ENCODE data around the gene CGB8. TPM values are rescaled to one million over a fixed set of nuclear protein-coding genes. Genes with fewer than 3 reads are reported as not detected.

Gene CGB8
- total and polyA plus RNA-seq, 12 donors, result not detected

DNA sequence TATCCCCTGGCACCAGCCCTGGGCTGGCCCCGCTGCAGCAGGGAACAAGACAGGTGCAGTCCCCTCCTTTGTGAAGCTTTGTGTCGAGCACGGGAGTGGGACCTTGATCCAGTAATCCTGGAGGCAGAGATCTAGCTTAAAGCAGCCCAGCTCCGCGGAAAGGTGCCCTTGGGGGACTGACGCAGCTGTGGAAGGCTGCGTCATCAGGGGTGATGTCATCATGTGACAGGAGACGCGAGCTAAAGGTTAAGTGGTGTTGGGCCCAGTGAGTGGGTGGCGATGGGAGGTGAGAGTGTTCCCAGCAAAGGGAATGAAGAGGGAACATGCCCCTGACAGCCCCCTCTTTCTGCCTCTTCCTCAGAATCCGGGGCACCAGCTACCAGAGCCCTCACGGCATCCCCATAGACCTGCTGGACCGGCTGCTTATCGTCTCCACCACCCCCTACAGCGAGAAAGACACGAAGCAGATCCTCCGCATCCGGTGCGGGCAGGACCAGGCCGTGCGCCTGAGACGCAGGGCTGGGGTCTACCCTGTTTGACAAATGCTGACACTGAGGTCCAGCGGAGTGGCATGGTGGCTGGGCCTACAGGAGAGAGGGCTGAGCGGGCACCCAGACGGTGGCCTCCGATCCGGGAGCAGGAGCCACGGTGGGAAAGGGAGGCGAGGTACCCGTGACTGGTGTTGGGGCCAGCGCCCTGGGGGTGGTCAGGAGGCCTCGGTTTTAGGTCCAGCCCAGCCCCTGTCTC, 34.6 kb downstream of the CGB8 start:
- TF ChIP-seq POLR2A (IDR thresholded peaks at IDR 0.05), result no peak
- TF ChIP-seq, protein P1, sequence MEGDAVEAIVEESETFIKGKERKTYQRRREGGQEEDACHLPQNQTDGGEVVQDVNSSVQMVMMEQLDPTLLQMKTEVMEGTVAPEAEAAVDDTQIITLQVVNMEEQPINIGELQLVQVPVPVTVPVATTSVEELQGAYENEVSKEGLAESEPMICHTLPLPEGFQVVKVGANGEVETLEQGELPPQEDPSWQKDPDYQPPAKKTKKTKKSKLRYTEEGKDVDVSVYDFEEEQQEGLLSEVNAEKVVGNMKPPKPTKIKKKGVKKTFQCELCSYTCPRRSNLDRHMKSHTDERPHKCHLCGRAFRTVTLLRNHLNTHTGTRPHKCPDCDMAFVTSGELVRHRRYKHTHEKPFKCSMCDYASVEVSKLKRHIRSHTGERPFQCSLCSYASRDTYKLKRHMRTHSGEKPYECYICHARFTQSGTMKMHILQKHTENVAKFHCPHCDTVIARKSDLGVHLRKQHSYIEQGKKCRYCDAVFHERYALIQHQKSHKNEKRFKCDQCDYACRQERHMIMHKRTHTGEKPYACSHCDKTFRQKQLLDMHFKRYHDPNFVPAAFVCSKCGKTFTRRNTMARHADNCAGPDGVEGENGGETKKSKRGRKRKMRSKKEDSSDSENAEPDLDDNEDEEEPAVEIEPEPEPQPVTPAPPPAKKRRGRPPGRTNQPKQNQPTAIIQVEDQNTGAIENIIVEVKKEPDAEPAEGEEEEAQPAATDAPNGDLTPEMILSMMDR (IDR thresholded peaks at IDR 0.05), result no peak
- Histone ChIP-seq H3K9me3 (replicated peaks in 1 of 3) (no peaks in the 10 kb centered on the region), H3K36me3 (replicated peaks in 1 of 2) (peaks cover 0 to 27% of the 10 kb centered on the region in 2 donors), H3K27ac (no peak overlapping the region), H3K4me1 (replicated peaks in 1 of 2) (peaks cover 3 to 19% of the 10 kb centered on the region in 2 donors), H3K27me3 (no peaks in the 10 kb centered on the region), H3K4me3 (no peak overlapping the region)
- intact Hi-C loops (cut with DNase I), result no loop called here
- WGBS, 4 donors, result 77 to 82% (median 79%) methylated on average over 21 to 32 of the region's 32 CpGs
- peak; percentile 41 to 68 (median 63) for DNase-seq

DNA sequence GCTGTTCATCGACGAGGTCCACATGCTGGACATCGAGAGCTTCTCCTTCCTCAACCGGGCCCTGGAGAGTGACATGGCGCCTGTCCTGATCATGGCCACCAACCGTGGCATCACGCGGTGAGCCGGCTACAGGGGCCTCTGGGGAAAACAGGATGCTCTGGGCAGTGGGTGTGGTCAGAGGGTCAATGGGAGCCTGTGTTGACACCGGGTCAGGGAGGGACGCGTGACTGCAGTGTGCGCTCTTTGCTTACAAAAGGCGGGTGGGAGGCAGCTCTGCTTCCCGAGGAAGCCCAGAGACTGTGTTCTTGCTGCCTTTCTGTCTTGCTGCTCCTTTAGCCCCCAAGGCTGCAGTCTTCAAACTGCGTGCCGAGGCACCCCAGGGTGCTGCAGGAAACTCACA, 37.7 kb downstream of the CGB8 start:
- H3K27ac ChIP-seq, result no peak overlapping the region
- WGBS, 4 donors, result 84 to 97% (median 88%) methylated on average over 7 to 17 of the region's 17 CpGs
- H3K4me3 ChIP-seq, result no peak overlapping the region
- H3K27me3 ChIP-seq, result no peaks in the 10 kb centered on the region
- DNase-seq, result no peak
- H3K9me3 ChIP-seq (replicated peaks in 1 of 3), result no peaks in the 10 kb centered on the region
- intact Hi-C loops (cut with DNase I), result no loop called here
- TF ChIP-seq POLR2A (IDR thresholded peaks at IDR 0.05), result no peak
- TF ChIP-seq, protein P1 (IDR thresholded peaks at IDR 0.05), result no peak
- no peaks in the 10 kb centered on the region for H3K4me1 ChIP-seq (replicated peaks in 1 of 2)
- peaks cover 0 to 44% of the 10 kb centered on the region in 2 donors for H3K36me3 ChIP-seq (replicated peaks in 1 of 2)

DNA sequence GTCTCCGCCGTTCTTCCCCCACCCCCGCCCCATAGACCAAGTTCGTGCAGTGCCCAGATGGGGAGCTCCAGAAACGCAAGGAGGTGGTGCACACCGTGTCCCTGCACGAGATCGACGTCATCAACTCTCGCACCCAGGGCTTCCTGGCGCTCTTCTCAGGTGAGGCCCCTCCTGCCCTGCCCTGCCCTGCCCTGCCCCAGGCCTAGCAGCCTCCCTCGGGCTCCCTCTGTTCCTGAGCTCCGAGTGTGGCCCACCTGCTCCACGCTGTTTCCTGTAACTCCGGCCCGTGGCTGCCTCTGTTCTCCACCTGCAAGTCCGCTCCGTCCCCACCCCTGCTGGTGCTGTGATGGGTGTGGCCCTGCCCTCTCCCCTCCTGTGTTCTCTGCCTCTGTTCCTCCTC, 38.5 kb downstream of the CGB8 start:
- intact Hi-C loops (cut with DNase I), result no loop called here
- no peak overlapping the region for H3K4me3 ChIP-seq
- H3K27me3 ChIP-seq, result no peaks in the 10 kb centered on the region
- TF ChIP-seq, protein P1 (IDR thresholded peaks at IDR 0.05), result no peak
- TF ChIP-seq POLR2A (IDR thresholded peaks at IDR 0.05), result no peak
- no peaks in the 10 kb centered on the region for H3K4me1 ChIP-seq (replicated peaks in 1 of 2)
- H3K27ac ChIP-seq, result no peak overlapping the region
- 84 to 91% (median 90%) methylated on average over 12 to 18 of the region's 18 CpGs for WGBS, 4 donors
- peaks cover 0 to 52% of the 10 kb centered on the region in 2 donors for H3K36me3 ChIP-seq (replicated peaks in 1 of 2)
- no peaks in the 10 kb centered on the region for H3K9me3 ChIP-seq (replicated peaks in 1 of 3)
- DNase-seq, result no peak

DNA sequence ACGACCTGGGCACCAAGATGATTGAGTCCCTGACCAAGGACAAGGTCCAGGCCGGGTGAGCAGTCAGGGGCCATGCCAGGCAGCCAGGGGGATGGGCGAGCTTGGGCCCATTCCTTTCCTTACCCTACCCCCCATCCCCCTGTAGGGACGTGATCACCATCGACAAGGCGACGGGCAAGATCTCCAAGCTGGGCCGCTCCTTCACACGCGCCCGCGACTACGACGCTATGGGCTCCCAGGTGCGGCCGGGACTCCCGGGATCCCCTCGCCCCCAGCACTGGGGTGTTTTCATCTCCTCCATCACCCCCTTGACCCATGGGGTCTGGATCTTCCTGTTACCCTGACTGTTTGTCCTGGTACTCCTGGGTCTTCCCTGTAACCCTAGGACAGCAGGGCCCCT, 39.1 kb downstream of the CGB8 start:
- H3K9me3 ChIP-seq (replicated peaks in 1 of 3), result no peaks in the 10 kb centered on the region
- intact Hi-C loops (cut with DNase I), result no loop called here
- 94 to 100% (median 94%) methylated on average over 7 to 18 of the region's 18 CpGs for WGBS, 4 donors
- no peak for DNase-seq
- no peaks in the 10 kb centered on the region for H3K4me1 ChIP-seq (replicated peaks in 1 of 2)
- no peaks in the 10 kb centered on the region for H3K27me3 ChIP-seq
- H3K27ac ChIP-seq, result no peak overlapping the region
- no peak overlapping the region for H3K4me3 ChIP-seq
- no peak for TF ChIP-seq POLR2A (IDR thresholded peaks at IDR 0.05)
- TF ChIP-seq, protein P1 (IDR thresholded peaks at IDR 0.05), result no peak
- H3K36me3 ChIP-seq (replicated peaks in 1 of 2), result peaks cover 0 to 58% of the 10 kb centered on the region in 2 donors

Data from adrenal gland (tissue), 12 donors.